NCI-H1694 treated with DMSO at 0.1 percent for 48 hours (cell line): ENCODE measurements around the gene KIR3DL3.
A peak's percentile ranks its signal among the peaks of the same experiment; 100 is the strongest.
"Not testable (repeated sequence)": the region's sequence is repeated elsewhere in the genome, so short reads cannot be mapped to it uniquely, and the experiment has no call there.

Experiments
- DNase-seq: peaks from one replicate; lab custom pipeline; 2025; lab: John Stamatoyannopoulos, UW

The KIR3DL3 gene

DNA sequence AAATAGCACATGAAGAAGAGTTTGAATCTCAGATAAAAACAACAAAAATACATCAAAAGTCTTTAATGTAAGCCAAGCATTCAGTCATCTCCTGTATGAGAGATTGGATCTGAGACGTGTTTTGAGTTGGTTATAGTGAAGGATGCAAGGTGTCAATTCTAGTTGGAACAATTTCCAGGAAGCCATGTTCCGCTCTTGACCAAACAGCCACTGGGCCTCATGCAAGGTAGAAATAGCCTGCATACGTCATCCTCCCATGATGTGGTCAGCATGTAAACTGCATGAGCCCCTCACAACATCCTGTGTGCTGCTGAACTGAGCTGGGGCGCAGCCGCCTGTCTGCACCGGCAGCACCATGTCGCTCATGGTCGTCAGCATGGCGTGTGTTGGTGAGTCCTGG lies at the start of gene KIR3DL3:
Gene KIR3DL3, plus strand, starts transcription at position 301 of the 400 bp plus-strand sequence. Its CDS starts 55 bp downstream, at position 356.
- no peak for DNase-seq

DNA sequence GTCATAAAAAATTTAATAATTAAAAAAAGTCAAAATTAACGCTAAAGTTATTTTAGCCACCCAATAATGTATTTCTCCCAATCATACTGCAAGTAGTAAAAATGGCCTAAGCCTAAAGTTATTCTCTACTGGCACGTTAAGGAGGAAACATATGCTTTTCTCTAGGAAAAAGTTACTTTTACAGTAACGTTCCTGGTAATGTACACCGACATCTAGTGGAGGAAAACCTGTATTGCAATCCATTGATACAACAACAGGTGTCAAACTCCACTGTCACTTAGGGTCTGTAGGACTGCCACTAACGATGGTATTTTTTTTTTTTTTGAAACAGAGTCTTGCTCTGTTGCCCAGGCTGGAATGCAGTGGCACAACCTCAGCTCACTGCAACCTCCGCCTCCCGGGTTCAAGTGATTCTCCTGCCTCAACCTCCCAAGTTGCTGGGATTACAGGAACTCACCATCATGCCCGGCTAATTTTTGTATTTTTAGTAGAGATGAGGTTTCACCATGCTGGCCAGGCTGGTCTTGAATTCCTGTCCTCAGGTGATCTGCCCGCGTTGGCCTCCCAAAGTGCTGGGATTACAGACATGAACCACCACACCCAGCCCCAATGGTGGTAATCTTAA lies 47.9 kb upstream of the KIR3DL3 start:
- DNase-seq, result peak; percentile 18

DNA sequence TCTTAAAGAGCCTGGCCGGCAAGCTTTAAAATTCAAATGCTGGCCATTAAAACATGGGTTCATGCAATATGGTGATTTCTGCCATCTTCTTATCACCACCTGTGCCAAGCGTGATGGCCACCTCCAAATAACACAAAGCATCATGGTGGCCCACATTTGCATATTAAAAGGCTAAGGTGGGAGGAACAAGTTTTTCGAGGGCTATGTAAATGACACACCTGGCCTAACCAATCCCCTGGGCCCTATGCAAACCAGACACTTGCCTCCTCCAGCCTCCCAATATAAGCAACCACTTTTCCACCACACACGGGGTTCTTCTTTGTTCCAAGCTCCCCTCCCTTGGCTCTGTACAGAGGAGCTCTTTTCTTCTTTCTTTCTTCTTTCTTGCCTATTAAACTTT lies 47.0 kb upstream of the KIR3DL3 start:
- no peak for DNase-seq

DNA sequence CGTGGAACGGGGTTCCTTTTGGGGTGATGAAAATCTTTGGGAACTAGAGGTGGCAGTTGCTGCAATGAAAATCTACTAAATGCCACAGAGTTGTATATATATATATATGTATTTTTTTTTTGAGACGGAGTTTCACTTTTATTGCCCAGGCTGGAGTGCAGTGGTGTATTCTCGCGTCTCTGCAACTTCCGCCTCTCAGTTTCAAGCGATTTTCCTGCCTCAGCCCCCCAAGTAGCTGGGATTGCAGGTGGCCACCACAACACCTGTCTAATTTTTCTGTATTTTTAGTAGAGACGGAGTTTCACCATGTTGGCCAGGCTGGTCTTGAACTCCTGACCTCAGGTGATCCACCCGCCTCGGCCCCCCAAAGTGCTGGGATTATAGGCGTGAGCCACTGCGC lies 42.6 kb upstream of the KIR3DL3 start:
- not testable (repeated sequence) for DNase-seq

- no peak for DNase-seq
Observed at GRCh38 chr19:54682306-54682856, 41.9 kb upstream of the KIR3DL3 start.

- DNase-seq, result no peak
Observed at GRCh38 chr19:54684527-54684926, 39.7 kb upstream of the KIR3DL3 start.

- no peak for DNase-seq
Observed at GRCh38 chr19:54691582-54692297, 32.5 kb upstream of the KIR3DL3 start.

DNA sequence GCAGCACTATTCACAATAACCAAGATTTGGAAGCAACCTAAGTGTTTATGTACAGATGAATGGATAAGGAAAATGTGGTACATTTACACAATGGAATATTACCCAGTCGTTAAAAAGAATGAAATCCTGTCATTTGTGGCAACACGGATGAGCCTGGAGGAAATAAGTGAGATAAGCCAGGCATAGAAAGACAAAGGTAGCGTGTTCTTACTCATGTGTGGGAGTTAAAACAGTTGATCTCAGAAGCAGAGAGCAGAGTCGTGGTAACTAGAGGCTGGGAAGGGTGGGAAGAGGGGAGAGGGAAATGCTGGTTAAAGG lies 32.0 kb upstream of the KIR3DL3 start:
- DNase-seq, result no peak

- DNase-seq, result no peak
Observed at GRCh38 chr19:54694648-54695047, 29.6 kb upstream of the KIR3DL3 start.

- no peak for DNase-seq
Observed at GRCh38 chr19:54696117-54696548, 28.1 kb upstream of the KIR3DL3 start.

DNA sequence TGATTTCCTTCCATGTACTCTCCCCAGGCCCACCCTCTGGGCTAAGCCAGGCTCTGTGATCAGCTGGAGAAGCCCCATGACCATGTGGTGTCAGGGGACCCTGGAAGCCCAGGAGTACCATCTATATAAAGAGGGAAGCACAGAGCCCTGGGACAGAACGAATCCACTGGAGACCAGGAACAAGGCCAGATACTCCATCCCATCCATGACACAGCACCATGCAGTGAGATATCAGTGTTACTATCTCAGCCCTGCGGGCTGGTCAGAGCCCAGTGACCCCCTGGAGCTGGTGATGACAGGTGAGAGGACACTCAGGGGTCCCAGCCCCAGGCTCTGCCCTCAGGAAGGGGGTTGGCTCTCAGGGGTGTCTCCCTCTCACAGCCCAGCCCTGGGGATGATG lies 27.5 kb upstream of the KIR3DL3 start:
- DNase-seq, result no peak

DNA sequence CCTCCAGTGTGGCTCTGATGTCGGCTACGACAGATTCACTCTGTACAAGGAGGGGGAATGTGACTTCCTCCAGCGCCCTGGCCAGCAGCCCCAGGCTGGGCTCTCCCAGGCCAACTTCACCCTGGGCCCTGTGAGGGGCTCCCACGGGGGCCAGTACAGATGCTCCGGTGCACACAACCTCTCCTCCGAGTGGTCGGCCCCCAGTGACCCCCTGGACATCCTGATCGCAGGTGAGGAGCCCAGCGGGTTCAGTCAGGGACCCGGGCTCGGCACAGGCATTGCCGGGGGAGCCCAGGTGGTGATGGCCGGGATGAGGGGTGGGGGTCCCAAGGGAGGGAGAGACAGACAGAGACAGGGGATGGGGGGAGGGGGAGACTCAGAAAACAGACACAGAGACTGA lies 26.5 kb upstream of the KIR3DL3 start:
- not testable (repeated sequence) for DNase-seq

DNA sequence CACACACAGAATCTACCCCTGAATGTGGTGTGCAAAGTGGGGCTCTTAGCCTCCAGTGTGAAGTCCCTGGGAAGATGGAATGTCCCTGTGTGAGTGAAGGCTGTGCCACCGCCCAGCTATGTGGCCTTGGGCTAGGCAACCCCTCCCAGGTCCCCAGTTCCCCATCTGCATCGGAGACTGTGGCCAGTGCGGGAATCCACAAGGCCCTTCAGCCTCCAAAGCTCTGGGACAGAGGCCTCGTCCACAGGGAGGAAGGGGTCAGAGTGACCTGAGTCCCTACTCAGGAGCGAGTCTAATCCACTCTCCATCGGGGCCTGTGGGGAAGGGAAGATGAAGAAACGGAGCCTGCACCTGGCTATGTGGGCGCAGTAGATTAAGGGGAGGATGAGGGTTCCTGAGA lies 19.3 kb upstream of the KIR3DL3 start:
- DNase-seq, result no peak

GRCh38 chr19:54707962-54708361 lies 16.3 kb upstream of the KIR3DL3 start:
- DNase-seq, result no peak

DNA sequence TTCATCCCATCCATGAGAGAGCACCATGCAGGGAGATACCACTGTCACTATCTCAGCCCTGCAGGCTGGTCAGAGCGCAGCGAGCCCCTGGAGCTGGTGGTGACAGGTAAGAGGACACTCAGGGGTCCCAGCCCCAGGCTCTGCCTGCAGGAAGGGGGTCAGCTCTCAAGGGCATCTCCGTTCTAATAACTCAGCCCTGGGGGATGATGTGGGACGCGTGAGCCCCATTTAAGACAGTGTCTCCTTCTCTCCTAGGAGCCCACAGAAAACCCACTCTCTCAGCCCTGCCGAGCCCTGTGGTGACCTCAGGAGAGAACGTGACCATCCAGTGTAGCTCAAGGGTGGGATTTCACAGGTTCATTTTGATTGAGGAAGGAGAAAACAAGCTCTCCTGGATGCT lies 15.5 kb upstream of the KIR3DL3 start:
- DNase-seq, result peak; percentile 99

DNA sequence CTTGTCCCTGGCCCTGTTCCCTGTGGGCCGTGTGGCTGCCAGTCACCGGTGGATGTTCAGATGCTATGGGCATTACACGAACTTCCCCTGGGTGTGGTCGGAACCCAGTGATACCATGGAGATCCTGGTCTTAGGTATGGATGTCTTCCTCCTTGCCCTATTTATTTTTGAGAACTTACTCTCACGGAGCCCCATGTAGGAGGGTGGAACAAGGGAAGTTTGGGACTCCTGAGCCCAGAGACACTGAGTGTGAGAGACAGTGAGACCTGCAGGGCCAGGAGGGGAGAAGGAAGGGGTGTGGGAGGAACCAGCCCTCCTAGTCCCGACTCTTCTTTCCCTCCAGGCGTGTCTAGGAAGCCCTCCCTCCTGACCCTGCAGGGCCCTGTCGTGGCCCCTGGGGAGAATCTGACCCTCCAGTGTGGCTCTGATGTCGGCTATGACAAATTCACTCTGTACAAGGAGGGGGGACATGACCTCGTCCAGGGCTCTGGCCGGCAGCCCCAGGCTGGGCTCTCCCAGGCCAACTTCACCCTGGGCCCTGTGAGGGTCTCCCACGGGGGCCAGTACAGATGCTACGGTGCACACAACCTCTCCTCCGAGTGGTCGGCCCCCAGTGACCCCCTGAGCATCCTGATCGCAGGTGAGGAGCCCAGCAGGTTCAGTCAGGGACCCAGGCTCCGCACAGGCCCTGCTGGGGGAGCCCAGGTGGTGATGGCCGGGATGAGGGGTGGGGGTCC lies 14.9 kb upstream of the KIR3DL3 start:
- DNase-seq, result no peak

DNA sequence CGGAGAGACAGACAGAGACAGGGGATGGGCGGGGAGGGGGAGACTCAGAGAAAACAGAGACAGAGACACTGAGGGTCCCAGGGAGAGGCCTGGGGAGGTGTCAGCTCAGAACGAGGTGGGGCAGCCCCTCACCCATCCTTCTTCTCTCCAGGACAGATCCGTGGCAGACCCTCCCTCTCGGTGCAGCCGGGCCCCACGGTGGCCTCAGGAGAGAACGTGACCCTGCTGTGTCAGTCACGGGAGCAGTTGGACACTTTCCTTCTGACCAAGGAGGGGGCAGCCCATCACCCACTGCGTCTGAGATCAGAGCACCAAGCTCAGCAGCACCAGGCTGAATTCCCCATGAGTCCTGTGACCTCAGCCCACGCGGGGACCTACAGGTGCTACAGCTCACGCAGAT lies 14.3 kb upstream of the KIR3DL3 start:
- not testable (repeated sequence) for DNase-seq

- no peak for DNase-seq
Observed at GRCh38 chr19:54724644-54725043, 402 bp downstream of the KIR3DL3 start.

DNA sequence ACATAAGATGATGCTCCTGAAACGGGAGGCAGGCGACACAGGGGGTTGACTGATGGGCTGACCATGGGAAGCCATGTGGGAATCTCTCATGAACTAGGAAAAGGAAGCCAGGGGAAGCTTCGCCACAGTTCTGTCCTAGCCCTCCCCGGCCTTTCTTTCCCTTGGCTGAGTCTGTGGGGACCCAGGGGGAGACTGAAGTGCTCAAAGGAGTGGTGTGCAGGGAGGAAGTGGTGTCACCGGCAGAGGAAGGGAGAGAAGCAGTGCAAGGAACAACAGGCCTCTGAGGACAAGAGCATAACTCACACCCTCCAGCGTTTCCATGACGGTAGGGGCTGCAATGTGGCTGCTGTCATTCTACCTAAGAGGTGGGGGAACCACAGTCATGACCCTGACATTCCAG lies 1.1 kb downstream of the KIR3DL3 start:
- no peak for DNase-seq

DNA sequence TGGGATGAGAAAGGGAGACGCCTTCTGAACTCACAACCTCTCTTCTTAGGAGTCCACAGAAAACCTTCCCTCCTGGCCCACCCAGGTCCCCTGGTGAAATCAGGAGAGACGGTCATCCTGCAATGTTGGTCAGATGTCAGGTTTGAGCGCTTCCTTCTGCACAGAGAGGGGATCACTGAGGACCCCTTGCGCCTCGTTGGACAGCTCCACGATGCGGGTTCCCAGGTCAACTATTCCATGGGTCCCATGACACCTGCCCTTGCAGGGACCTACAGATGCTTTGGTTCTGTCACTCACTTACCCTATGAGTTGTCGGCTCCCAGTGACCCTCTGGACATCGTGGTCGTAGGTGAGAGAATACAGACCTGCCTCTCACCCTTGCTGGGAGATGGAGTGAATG lies 3.3 kb downstream of the KIR3DL3 start:
- no peak for DNase-seq

- DNase-seq, result no peak
Observed at GRCh38 chr19:54728167-54728566, 3.9 kb downstream of the KIR3DL3 start.

DNA sequence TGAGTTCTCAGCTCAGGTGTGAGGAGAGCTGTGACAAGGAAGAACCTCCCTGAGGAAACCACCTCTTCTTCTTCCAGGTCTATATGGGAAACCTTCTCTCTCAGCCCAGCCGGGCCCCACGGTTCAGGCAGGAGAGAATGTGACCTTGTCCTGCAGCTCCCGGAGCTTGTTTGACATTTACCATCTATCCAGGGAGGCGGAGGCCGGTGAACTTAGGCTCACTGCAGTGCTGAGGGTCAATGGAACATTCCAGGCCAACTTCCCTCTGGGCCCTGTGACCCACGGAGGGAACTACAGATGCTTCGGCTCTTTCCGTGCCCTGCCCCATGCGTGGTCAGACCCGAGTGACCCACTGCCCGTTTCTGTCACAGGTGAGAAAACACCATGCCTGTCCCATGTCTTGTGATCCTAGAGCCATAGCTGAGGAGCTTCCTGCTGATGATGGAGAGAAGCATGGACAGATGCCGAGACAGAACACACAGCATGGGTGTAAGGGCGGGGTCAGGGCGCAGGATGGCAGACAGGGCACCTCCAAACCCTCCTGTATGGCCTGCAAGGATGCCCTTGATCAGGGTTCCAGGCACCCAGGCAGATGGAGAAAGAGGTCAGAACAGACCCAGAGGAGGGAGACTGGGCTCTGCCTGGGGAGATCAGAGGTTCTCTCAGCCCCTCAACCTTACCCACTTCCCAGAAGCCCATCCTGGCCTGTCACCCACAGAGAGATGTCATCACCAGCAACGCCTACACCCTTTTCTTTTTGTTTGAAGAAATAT lies 5.4 kb downstream of the KIR3DL3 start:
- DNase-seq, result no peak
